ENCODE measurements around the gene ST3GAL4.

ST3GAL4 gene

GRCh38 chr11:126426820-126427749 lies 71.6 kb downstream of the ST3GAL4 start:
- no peak for DNase-seq (ENCODE audit: low spot score)

- DNase-seq (ENCODE audit: low spot score) = no peak
Measured at GRCh38 chr11:126430581-126431335, 75.3 kb downstream of the ST3GAL4 start.

- DNase-seq (ENCODE audit: low spot score) = no peak
Measured at GRCh38 chr11:126431401-126432064, 76.0 kb downstream of the ST3GAL4 start.

- no peak for DNase-seq (ENCODE audit: low spot score)
Measured at GRCh38 chr11:126432065-126432461, 76.6 kb downstream of the ST3GAL4 start.

- no peak for DNase-seq (ENCODE audit: low spot score)
Measured at GRCh38 chr11:126432525-126432924, 77.0 kb downstream of the ST3GAL4 start.

- no peak for DNase-seq (ENCODE audit: low spot score)
Measured at GRCh38 chr11:126433244-126433846, 77.9 kb downstream of the ST3GAL4 start.

- DNase-seq (ENCODE audit: low spot score) = no peak
Measured at GRCh38 chr11:126433989-126434949, 78.8 kb downstream of the ST3GAL4 start.

- DNase-seq (ENCODE audit: low spot score) = no peak
Measured at GRCh38 chr11:126434950-126435335, 79.5 kb downstream of the ST3GAL4 start.

- DNase-seq (ENCODE audit: low spot score) = no peak
Measured at GRCh38 chr11:126436209-126436755, 80.8 kb downstream of the ST3GAL4 start.

- no peak for DNase-seq (ENCODE audit: low spot score)
Measured at GRCh38 chr11:126437731-126438130, 82.2 kb downstream of the ST3GAL4 start.

- no peak for DNase-seq (ENCODE audit: low spot score)
Measured at GRCh38 chr11:126438272-126438671, 82.8 kb downstream of the ST3GAL4 start.

GRCh38 chr11:126438691-126439090 lies 83.2 kb downstream of the ST3GAL4 start:
- DNase-seq (ENCODE audit: low spot score) = no peak

- no peak for DNase-seq (ENCODE audit: low spot score)
Measured at GRCh38 chr11:126440276-126440675, 84.8 kb downstream of the ST3GAL4 start.

- DNase-seq (ENCODE audit: low spot score) = peak; percentile 92
Measured at GRCh38 chr11:126440792-126441514, 85.5 kb downstream of the ST3GAL4 start.

GRCh38 chr11:126443120-126443519 lies 87.6 kb downstream of the ST3GAL4 start:
- no peak for DNase-seq (ENCODE audit: low spot score)

GRCh38 chr11:126444072-126444471 lies 88.6 kb downstream of the ST3GAL4 start:
- DNase-seq (ENCODE audit: low spot score) = no peak

GRCh38 chr11:126446581-126446980 lies 91.1 kb downstream of the ST3GAL4 start:
- DNase-seq (ENCODE audit: low spot score) = no peak

- no peak for DNase-seq (ENCODE audit: low spot score)
Measured at GRCh38 chr11:126450198-126450597, 94.7 kb downstream of the ST3GAL4 start.

GRCh38 chr11:126450806-126451205 lies 95.3 kb downstream of the ST3GAL4 start:
- DNase-seq (ENCODE audit: low spot score) = no peak

GRCh38 chr11:126451211-126451802 lies 95.8 kb downstream of the ST3GAL4 start:
- no peak for DNase-seq (ENCODE audit: low spot score)
